ENCODE data around the gene ERRFI1.
"Not testable (repeated sequence)": the region's sequence is repeated elsewhere in the genome, so short reads cannot be mapped to it uniquely, and the experiment has no call there.

Gene ERRFI1

GRCh38 chr1:8026153-8026975, at the start of gene ERRFI1:
TSS of gene ERRFI1 (minus strand) at chr1:8026309. CDS start at chr1:8015619, 10,690 bp downstream.
- DNase-seq: peak; percentile 91

DNA sequence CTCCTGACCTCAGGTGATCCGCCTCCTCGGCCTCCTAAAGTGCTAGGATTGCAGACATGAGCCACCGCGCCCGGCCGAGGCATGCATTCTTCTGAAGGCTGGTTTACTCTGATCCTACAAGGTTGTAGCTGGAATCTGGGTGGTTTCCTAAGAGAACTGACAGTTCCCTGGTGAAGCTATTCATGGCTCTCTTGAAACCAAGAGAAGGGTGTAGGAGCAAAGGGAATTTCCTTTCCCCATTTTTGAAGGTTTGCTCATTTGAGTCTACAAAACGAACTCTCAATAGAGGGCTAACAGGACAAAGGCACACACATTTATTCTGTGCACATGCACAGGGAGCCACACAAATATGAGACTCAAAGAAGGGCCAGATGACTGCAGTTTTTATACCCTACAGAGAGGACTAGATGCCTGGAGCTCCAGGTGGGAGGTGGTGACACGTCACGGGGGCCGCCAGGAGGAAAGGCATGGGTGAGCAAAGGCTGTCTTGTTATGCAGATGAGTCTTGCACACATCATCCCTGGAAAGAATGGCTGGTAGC, 49.5 kb upstream of the ERRFI1 start:
- no peak for DNase-seq

DNA sequence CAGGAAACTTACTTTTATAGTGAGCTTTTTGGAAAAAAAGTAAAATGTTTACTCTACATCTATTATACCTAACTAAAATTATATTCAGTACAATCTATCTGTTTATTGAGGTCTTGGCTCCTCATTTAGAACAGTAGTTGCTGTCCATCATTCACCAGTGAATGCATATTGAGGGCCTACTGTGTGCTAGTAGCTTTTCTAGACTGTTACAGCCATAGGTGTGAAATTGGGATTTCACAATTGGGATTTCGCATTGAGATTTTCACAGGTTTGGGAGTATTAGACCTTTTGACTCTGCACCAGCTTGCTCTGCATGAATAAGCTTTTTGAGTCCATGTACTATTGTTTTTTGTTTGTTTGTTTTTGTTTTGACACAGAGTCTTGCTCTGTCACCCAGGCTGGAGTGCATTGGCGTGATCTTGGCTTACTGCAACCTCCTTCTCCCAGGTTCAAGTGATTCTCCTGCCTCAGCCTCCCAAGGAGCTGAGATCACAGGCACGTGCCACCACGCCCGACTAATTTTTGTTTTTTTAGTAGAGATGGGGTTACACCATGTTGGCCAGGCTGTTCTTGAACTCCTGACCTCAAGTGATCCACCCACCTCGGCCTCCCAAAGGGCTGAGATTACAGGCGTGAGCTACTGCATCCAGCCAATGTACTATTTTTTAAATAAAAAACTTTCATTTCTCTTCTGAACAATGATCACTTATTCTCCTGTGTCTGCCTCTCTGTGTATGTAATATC, 47.2 kb upstream of the ERRFI1 start:
- DNase-seq: no peak

DNA sequence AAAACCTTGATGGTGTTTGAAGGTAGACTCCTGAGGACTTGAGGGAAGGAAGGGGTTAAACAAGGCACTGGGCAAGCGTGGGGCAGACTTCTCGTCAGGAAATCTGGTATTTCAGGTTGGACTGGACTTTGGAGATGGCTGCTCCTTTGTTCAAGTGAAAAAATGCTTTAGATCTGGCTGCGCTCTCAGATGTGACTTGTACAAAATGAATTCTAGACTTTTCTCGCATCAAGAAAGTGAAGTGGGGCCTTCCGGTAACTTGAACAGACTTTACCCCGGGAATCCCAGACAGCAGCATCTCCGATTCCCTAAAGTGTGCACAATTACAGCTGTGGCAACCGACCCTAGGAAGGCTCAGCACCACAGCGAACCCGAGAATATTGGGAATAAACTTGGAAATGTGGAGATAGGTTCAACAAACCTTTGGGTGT, 44.3 kb upstream of the ERRFI1 start:
- DNase-seq: no peak

DNA sequence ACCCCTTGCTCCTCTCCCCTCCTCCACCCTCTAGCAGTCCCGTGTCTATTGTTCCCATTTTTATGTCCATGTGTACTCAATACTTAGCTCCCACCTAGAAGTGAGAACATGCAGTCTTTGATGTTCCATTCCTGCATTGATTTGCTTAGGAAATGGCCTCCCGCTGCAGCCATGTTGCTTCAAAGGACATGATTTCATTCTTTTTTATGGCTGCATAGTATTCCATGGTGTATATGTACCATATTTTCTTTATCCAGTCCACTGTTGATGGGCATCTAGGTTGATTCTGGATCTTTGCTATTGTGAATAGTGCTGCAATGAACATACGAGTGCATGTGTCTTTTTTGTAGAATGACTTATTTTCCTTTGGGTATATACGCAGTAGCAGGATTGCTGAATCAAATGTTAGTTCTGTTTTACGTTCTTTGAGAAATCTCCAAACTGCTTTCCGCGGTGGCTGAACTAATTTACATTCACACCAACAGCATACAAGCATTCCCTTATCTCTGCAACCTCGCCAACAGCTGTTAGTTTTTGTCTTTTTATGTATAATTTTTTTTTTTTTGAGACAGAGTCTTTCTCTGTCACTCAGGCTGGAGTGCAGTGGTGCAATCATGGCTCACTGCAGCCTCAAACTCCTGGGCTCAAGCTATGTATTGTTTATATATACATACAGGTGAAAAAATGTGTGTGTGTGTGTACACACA, 43.7 kb upstream of the ERRFI1 start:
- not testable (repeated sequence) for DNase-seq

GRCh38 chr1:8065369-8065768, 39.3 kb upstream of the ERRFI1 start:
- no peak for DNase-seq

- DNase-seq: no peak
Observed at GRCh38 chr1:8063298-8064036, 37.4 kb upstream of the ERRFI1 start.

DNA sequence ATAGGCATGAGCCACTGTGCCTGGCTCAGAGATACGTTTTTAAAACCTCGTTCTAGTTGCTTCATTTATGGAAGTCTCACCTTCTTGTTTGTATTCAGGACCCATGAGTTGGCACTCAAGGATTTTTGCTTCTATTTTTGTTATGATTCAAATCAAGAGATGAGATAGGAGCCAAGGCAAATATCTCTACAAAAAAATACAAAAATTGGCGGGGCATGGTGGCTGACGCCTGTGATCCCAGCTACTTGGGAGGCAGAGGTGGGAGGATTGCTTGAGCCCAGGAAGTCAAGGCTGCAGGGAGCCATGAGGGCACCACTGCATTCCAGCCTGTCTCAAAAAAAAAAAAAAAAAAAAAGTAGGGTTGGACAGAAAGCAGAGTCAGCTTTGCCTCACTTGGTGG, 36.8 kb upstream of the ERRFI1 start:
- DNase-seq: no peak

DNA sequence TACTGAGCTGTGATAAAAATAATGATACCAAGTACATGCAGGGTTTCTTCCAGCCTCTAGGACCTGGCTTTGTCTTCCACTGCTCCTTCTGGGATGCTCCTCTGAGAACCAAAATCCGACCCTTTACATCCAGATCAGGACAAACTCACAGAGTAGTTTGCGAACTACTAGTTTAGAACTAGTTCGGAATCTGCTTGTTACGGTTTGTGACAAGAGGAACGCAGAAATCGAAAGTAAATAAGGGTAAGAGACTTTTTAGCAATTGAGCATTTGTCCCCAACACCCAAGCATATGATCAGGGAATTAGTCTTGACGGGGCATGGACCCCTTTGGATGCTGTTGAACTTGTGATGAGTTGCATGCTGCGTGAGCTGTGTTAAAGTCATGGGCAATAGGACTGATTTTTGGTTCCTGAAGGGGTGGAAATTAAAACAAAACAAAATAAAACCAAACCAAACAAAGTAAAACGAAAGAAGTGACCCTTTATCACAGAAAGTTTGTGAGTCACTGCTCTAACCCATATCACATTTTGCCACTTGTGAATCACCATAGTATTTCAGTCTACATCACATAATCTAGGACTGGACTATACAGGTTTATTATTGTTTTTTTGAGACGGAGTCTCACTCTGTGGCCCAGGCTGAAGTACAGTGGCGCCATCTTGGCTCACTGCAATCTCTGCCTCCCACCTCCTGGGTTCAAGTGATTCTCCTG, 35.7 kb upstream of the ERRFI1 start:
- DNase-seq: no peak

DNA sequence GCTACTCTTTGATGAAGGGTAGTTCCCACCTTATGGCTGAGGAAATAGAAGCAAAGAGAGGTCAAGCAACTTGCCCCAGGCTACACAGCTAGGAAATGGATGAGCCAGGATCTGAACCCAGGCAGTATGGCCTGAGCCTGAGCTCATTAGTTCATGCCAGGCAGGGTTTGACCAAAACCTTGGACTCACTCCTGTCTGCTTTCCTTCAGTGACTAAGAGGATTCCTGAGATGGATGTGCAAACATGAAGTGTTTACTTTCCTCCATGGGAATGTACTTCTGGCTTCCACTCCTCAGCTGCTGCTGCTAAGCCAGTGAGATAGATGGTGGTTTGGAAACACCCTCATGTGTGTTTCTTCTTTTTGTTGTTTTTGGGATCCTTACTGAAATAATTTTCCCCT, 35.1 kb upstream of the ERRFI1 start:
- DNase-seq: no peak

DNA sequence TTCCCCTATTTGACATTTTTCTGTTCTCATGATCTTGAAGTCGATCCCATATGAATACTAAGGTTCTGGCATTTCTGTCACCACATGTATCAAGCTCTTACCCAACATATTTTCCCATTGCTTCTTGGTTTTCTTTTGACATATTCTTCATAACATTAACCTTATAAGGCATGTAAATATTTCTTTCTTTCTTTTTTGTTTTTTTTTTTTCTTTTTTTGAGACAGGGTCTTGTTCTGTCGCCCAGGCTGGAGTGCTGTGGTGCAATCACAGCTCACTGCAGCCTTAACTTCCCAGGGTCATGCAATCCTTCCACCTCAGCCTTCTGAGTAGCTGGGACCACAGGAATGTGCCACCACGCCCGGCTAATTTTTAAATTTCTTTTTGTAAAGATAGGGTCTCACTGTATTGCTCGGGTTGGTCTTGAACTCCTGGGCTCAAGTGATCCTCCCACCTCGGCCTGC, 33.1 kb upstream of the ERRFI1 start:
- no peak for DNase-seq

DNA sequence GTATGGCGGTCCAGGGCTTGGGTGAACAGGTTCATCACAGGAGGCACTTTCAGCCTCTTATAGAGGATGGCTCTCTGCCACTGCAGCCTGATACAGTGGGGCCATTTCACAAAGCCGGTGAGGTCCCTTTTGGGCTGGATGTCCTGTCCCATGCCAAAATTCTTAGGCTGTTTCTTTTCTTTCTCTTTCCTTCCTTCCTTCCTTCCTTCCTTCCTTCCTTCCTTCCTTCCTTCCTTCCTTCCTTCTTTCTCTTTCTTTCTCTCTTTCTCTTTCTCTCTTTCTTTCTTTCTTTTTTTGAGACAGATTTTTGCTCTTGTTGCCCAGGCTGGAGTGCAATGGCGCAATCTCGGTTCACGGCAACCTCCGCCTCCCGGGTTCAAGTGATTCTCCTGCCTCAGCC, 31.7 kb upstream of the ERRFI1 start:
- DNase-seq: not testable (repeated sequence)

DNA sequence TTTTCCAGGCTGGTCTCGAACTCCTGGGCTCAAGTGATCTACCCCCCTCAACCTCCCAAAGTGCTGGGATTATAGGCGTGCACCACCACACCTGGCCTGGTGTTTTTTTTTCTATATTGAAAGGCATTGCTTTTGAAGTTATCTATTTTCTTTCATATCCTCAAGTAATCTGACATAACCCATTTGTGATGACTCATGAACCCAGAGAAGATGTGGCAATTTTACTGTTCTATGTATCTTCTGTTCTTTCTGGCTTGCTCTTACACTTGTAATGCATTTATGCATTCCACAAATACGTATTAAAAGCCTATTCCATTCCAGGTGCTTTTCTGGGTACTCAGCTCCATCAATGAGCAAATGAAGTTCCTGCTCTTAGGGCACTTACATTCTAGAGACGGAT, 29.9 kb upstream of the ERRFI1 start:
- DNase-seq: no peak

- no peak for DNase-seq
Observed at GRCh38 chr1:8053878-8054567, 27.9 kb upstream of the ERRFI1 start.

GRCh38 chr1:8051650-8052049, 25.5 kb upstream of the ERRFI1 start:
- DNase-seq: no peak

GRCh38 chr1:8049229-8049628, 23.1 kb upstream of the ERRFI1 start:
- DNase-seq: not testable (repeated sequence)

- DNase-seq: no peak
Observed at GRCh38 chr1:8047686-8048445, 21.8 kb upstream of the ERRFI1 start.

DNA sequence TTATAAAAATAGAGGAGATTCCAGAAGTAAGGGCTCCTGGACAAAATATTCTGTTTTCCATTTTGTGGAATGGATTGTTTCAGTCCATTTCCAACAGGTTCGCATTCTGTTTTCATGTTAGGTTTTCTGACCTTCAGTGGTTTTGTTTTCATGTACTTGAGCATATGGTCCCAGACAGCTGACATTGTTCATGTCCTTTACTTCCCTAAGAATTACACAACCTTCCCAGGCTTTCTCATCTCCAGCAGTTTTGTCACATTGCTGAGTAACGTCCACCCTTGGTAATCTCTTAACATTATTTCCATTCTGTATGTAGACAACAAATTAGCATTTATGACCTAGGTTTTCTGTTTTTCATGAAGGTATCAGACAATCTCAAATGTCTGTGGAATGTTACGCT, 21.0 kb upstream of the ERRFI1 start:
- DNase-seq: no peak

- no peak for DNase-seq
Observed at GRCh38 chr1:8046391-8046790, 20.3 kb upstream of the ERRFI1 start.

- no peak for DNase-seq
Observed at GRCh38 chr1:8043621-8044020, 17.5 kb upstream of the ERRFI1 start.

All from activated T-cell treated with anti-CD3 and anti-CD28 coated beads, Interleukin-2, amount 50 U/mL, for 1 hour (primary cell).